ENCODE data around the gene RAB7A.

GRCh38 chr3:128760881-128761280, 34.9 kb downstream of the RAB7A start:
- TF ChIP-seq MAX (IDR thresholded peaks at IDR 0.05) (no peak), SRF (IDR thresholded peaks at IDR 0.05; ENCODE audit: low read depth, low read length) (no peak), ZNF530 (CRISPR knock-in tag; IDR thresholded peaks at IDR 0.05; ENCODE audit: low read depth) (no peak)
